Measurements from ENCODE around the gene SLC49A3. TPM values are rescaled to one million over a fixed set of nuclear protein-coding genes. Genes with fewer than 3 reads are reported as not detected.

SLC49A3 gene
- total and polyA plus RNA-seq, 2 of the 8 experiments (the other 6 are each of a cell fraction or from before 2014, with no cell fraction given), result 5.0 to 8.8 TPM

GRCh38 chr4:704198-704891 is 15.4 kb upstream of the SLC49A3 start:
- H2AK5ac ChIP-seq (ENCODE audit: low read depth, low read length), result no peak overlapping the region
- no peak overlapping the region for H2BK120ac ChIP-seq (replicated peaks; ENCODE audit: low read depth, low read length)
- no peak overlapping the region for H3K56ac ChIP-seq (replicated peaks; ENCODE audit: insufficient read length, low read depth, low read length)
- no peak overlapping the region for H2BK20ac ChIP-seq (ENCODE audit: low read length)
- no peak overlapping the region for H3K9ac ChIP-seq (replicated peaks in 1 of 4; ENCODE audit: extremely low read depth in 1 of 4, low read depth in 3 of 4, low read length in 3 of 4)
- H3K27ac ChIP-seq (ENCODE audit: low read depth, low read length), result no peak overlapping the region
- H3K79me1 ChIP-seq (ENCODE audit: low read depth, low read length), result peaks cover 11% of the 10 kb centered on the region
- ChIA-PET POLR2A (ENCODE audit: partially characterized antibody) (no interaction called here), CTCF (ENCODE audit: partially characterized antibody) (no interaction called here)
- 93% methylated on average over 38 of the region's 46 CpGs; no CpG with 5 or more reads in 1 of the 2 experiments for WGBS, 2 experiments (ENCODE audit: extremely low coverage in 1 of 2, insufficient coverage in 1 of 2, insufficient read length in 1 of 2, insufficient replicate concordance in 2 of 2, low coverage in 1 of 2, low lambda C conversion rate in 2 of 2, missing lambda C conversion rate in 1 of 2)
- no peak overlapping the region for H4K8ac ChIP-seq (ENCODE audit: extremely low read depth, insufficient read depth, low read length)
- H3K27me3 ChIP-seq (replicated peaks in 1 of 4; ENCODE audit: control insufficient read depth in 3 of 4, extremely low read depth in 1 of 4, insufficient read depth in 3 of 4, low read length in 3 of 4), result peaks cover 0 to 5% (median 3%) of the 10 kb centered on the region in 4 experiments; a peak in 3 of 7 replicates
- H4K5ac ChIP-seq (ENCODE audit: insufficient read length, low read depth, low read length), result no peak overlapping the region
- peaks cover 0 to 8% (median 5%) of the 10 kb centered on the region in 4 experiments; a peak in 5 of 7 replicates for H3K4me1 ChIP-seq (replicated peaks in 1 of 4; ENCODE audit: control insufficient read depth in 3 of 4, insufficient read depth in 4 of 4, low read length in 3 of 4)
- H3K36me3 ChIP-seq (ENCODE audit: control insufficient read depth in 2 of 4, insufficient read depth in 4 of 4, low read length in 3 of 4), result peaks cover 0 to 2% (median 0%) of the 10 kb centered on the region in 4 experiments; a peak in 1 of 8 replicates
- H3K14ac ChIP-seq (ENCODE audit: insufficient read length), result no peak overlapping the region
- no peak overlapping the region for H3K18ac ChIP-seq (ENCODE audit: extremely low read depth, low read length)
- H3K4me2 ChIP-seq (ENCODE audit: insufficient read depth in 1 of 2, low read depth in 2 of 2, low read length in 2 of 2), result peak overlapping the region in 1 of 2 experiments; percentile 17; a peak in 2 of 4 replicates
- no peak overlapping the region for H2AFZ ChIP-seq (ENCODE audit: low read length)
- peaks cover 12% of the 10 kb centered on the region; the same call in 1 of the 2 replicates for H3K23me2 ChIP-seq (ENCODE audit: low read depth, low read length)
- no peak overlapping the region for H3K4me3 ChIP-seq (ENCODE audit: extremely low read depth in 1 of 4, insufficient read depth in 2 of 4, low read depth in 3 of 4, low read length in 4 of 4)
- H2BK15ac ChIP-seq (ENCODE audit: low read length), result no peak overlapping the region
- H3K79me2 ChIP-seq (ENCODE audit: control insufficient read depth in 1 of 2, insufficient read depth in 2 of 2, low read length in 2 of 2), result peaks cover 5 to 27% of the 10 kb centered on the region in 2 experiments
- FAIRE-seq, result no peak
- H3K4ac ChIP-seq (replicated peaks; ENCODE audit: insufficient read length, low read depth, low read length), result no peak overlapping the region
- no peak overlapping the region for H4K91ac ChIP-seq (replicated peaks; ENCODE audit: insufficient read length, low read length)
- DNase-seq (ENCODE audit: low read depth in 1 of 2, low spot score in 2 of 2), result no peak
- TF ChIP-seq BACH1 (IDR thresholded peaks at IDR 0.05; ENCODE audit: low read length), result no peak
- TF ChIP-seq SAP30 (IDR thresholded peaks at IDR 0.05; ENCODE audit: insufficient read depth, insufficient replicate concordance, low read length), result no peak
- TF ChIP-seq RBBP5 (IDR thresholded peaks at IDR 0.05; ENCODE audit: borderline replicate concordance, low read depth, low read length), result no peak
- TF ChIP-seq CHD2 (IDR thresholded peaks at IDR 0.05; ENCODE audit: low read length), result no peak
- TF ChIP-seq RAD21 (IDR thresholded peaks at IDR 0.05 in 1 of 2, conservative IDR thresholded peaks at IDR 0.05 in 1 of 2; ENCODE audit: low read depth in 2 of 2, low read length in 2 of 2), result no peak
- TF ChIP-seq KDM4A (IDR thresholded peaks at IDR 0.05; ENCODE audit: low read depth, low read length, severe bottlenecking), result no peak
- H3K9me3 ChIP-seq (ENCODE audit: insufficient read depth in 2 of 2, low read depth in 1 of 2, low read length in 1 of 2), result no peaks in the 10 kb centered on the region
- H2BK12ac ChIP-seq (ENCODE audit: low read depth, low read length), result peak overlapping the region; percentile 60; the same call in 1 of the 2 replicates
- H4K20me1 ChIP-seq (replicated peaks in 1 of 2; ENCODE audit: control insufficient read depth in 1 of 2, insufficient read depth in 2 of 2, low read length in 2 of 2), result peaks cover 8 to 13% of the 10 kb centered on the region in 2 experiments
- H3K23ac ChIP-seq (ENCODE audit: insufficient read length), result no peak overlapping the region
- no peak overlapping the region for H2BK5ac ChIP-seq (ENCODE audit: low read depth, low read length)

Measured in H1 (cell line).